B cell (primary cell): ENCODE measurements around the gene HOXC4. TPM values are rescaled to one million over a fixed set of nuclear protein-coding genes. Genes with fewer than 3 reads are reported as not detected.

Source experiments
- ATAC-seq: fragments of 200-7000 bp; cut with Tn5 transposase; one replicate; pipeline ENCODE4 v1.10.0; 2021; ENCODE audit warnings: low read depth, mild to moderate bottlenecking, moderate number of reproducible peaks, moderate library complexity
- CTCF ChIA-PET: fragments of 350-600 bp; sonication (Branson Sonifier 250); formaldehyde crosslinking; loops from one replicate; lab custom pipeline; 2021; ENCODE audit warnings: antibody characterized with exemption, inconsistent platforms; lab: Charles Lee
- POLR2A ChIA-PET: fragments of 350-600 bp; sonication (Branson Sonifier 250); formaldehyde crosslinking; loops from one replicate; lab custom pipeline; 2021; ENCODE audit warnings: antibody characterized with exemption; lab: Charles Lee
- DNase-seq: peaks from one replicate; pipeline ENCODE4 v3.0.0; 2013
- H2AFZ ChIP-seq: 2 replicates; pipeline ENCODE4 v1.6.1; 2012; ENCODE audit warnings: mild to moderate bottlenecking, low read depth, low read length; ENCODE audit not compliant: insufficient read depth, poor library complexity, severe bottlenecking
- H3K27ac ChIP-seq, 2 donors: 1 replicate in 1 of 2; 2 replicates in 1 of 2; pipeline ENCODE4 v1.5.1; 2012 to 2013; ENCODE audit warnings: low read length in 2 of 2, mild to moderate bottlenecking in 2 of 2, moderate library complexity in 1 of 2
- H3K27me3 ChIP-seq, 4 experiments: fragments of 200-600 bp in 1 of 4; sonication (generic) in 1 of 4; replicated peaks in 1 of 4; 1 replicate in 2 of 4; 2 replicates in 2 of 4; pipeline versions ENCODE4 v1.6.1 to v1.7.0; 2013 to 2016; ENCODE audit warnings: low read length in 3 of 4, mild to moderate bottlenecking in 2 of 4, mixed read lengths in 1 of 4, moderate library complexity in 1 of 4; ENCODE audit not compliant: insufficient read depth in 4 of 4, control insufficient read depth in 3 of 4; ENCODE audit errors: control extremely low read depth in 1 of 4
- H3K36me3 ChIP-seq, 2 experiments: replicated peaks in 1 of 2; 1 replicate in 1 of 2; 2 replicates in 1 of 2; pipeline versions ENCODE4 v1.6.1 to v1.7.1; 2013; ENCODE audit warnings: low read length in 1 of 2; ENCODE audit not compliant: insufficient read depth in 2 of 2, control insufficient read depth in 1 of 2; ENCODE audit errors: control extremely low read depth in 1 of 2, extremely low read depth in 1 of 2
- H3K4me1 ChIP-seq, 2 donors: fragments of 200-600 bp in 1 of 2; sonication (generic) in 1 of 2; 1 replicate in 1 of 2; 2 replicates in 1 of 2; pipeline versions ENCODE4 v1.5.1 to v1.6.1; 2013 to 2017; ENCODE audit warnings: low read length in 2 of 2; ENCODE audit not compliant: control insufficient read depth in 2 of 2, insufficient read depth in 2 of 2
- H3K4me2 ChIP-seq: replicated peaks from 2 replicates; pipeline ENCODE3; 2012; ENCODE audit warnings: mild to moderate bottlenecking, low read depth, low read length; ENCODE audit not compliant: poor library complexity, severe bottlenecking
- H3K4me3 ChIP-seq, 5 experiments: fragments of 200-600 bp in 1 of 5; sonication (generic) in 1 of 5; 1 replicate in 3 of 5; 2 replicates in 2 of 5; pipeline versions ENCODE4 v1.5.1 to v1.7.0; 2011 to 2016; ENCODE audit warnings: low read length in 4 of 5, mild to moderate bottlenecking in 4 of 5, low read depth in 2 of 5, control low read depth in 1 of 5, moderate library complexity in 1 of 5; ENCODE audit not compliant: insufficient read depth in 1 of 5; ENCODE audit errors: control extremely low read depth in 1 of 5, extremely low read depth in 1 of 5
- H3K79me2 ChIP-seq: fragments of 200-600 bp; sonication (generic); one replicate; pipeline ENCODE4 v1.6.0; 2016; ENCODE audit warnings: low read length; ENCODE audit not compliant: control insufficient read depth, insufficient read depth
- H3K9ac ChIP-seq: fragments of 200-600 bp; sonication (generic); 2 replicates; pipeline ENCODE4 v1.6.1; 2017; ENCODE audit warnings: mild to moderate bottlenecking, low read length, moderate library complexity
- H3K9me3 ChIP-seq, 3 donors: one replicate each; pipeline versions ENCODE4 v1.6.1 to v1.7.1; 2013; ENCODE audit warnings: low read length in 2 of 3; ENCODE audit not compliant: control insufficient read depth in 2 of 3, insufficient read depth in 1 of 3; ENCODE audit errors: control extremely low read depth in 1 of 3
- H4K20me1 ChIP-seq: 2 replicates; pipeline ENCODE4 v1.6.0; 2012; ENCODE audit warnings: mild to moderate bottlenecking, low read length; ENCODE audit not compliant: insufficient read depth, control insufficient read depth, poor library complexity, severe bottlenecking
- H3K27ac Mint-ChIP-seq: one replicate; pipeline ENCODE4 v1.8.0; 2021; ENCODE audit warnings: mixed read lengths
- H3K27me3 Mint-ChIP-seq: one replicate; pipeline ENCODE4 v1.8.0; 2021; ENCODE audit warnings: mixed read lengths
- H3K4me1 Mint-ChIP-seq: one replicate; pipeline ENCODE4 v1.8.0; 2021; ENCODE audit warnings: mixed read lengths
- H3K4me3 Mint-ChIP-seq: one replicate; pipeline ENCODE4 v1.8.0; 2021; ENCODE audit warnings: mixed read lengths
- H3K9me3 Mint-ChIP-seq: one replicate; pipeline ENCODE4 v1.8.0; 2022; ENCODE audit warnings: mixed read lengths; ENCODE audit not compliant: insufficient read depth
- EZH2 ChIP-seq: IDR thresholded peaks from 2 replicates; pipeline ENCODE4 v1.6.1; 2012; ENCODE audit warnings: borderline replicate concordance, low read depth, mild to moderate bottlenecking, moderate library complexity, low read length; ENCODE audit not compliant: insufficient read depth, poor library complexity, severe bottlenecking
- WGBS: methylation state at CpG from one replicate; pipeline ENCODE4 v1.1.5; 2013; ENCODE audit warnings: missing lambda C conversion rate; ENCODE audit not compliant: insufficient coverage; 5-methylcytosine and 5-hydroxymethylcytosine counted together
- intact Hi-C: fragments of 100-400 bp; cut with micrococcal nuclease; formaldehyde crosslinking; loops from one replicate; pipeline ENCODE4 v1.10.0; 2022
- polyA plus RNA-seq: library from polyadenylated mRNA; depleted of rRNA; stranded (reverse); fragments of >200 nt; gene quantifications from 2 replicates; pipeline ENCODE4 v1.2.3, GENCODE V29; 2012
- total RNA-seq, 2 donors: library from RNA; stranded (reverse); fragments of 120-200 nt in 1 of 2; gene quantifications; 1 replicate in 1 of 2; 2 replicates in 1 of 2; pipeline versions ENCODE4 v1.2.3 to v1.2.4, GENCODE V29; 2013 to 2022
- TF ChIP-seq, protein P1 (sequence below): fragments of 200-600 bp; IDR thresholded peaks from one replicate; pipeline ENCODE4 v1.8.0; 2022; ENCODE audit warnings: antibody characterized with exemption, mild to moderate bottlenecking

HOXC4 gene
- total and polyA plus RNA-seq, 2 donors (not counting 1 experiment from before 2014, with no cell fraction given): 4.3 to 6.5 TPM

- Histone ChIP-seq H3K27me3 (peaks cover 0 to 90% (median 67%) of the 10 kb centered on the region in 4 experiments), H4K20me1 (no peaks in the 10 kb centered on the region), H3K4me1 (peaks cover 19 to 27% of the 10 kb centered on the region in 2 donors), H3K9ac (no peak overlapping the region), H3K79me2 (no peaks in the 10 kb centered on the region), H3K9me3 (peaks cover 0 to 32% (median 0%) of the 10 kb centered on the region in 3 donors), H3K4me2 (no peak overlapping the region), H3K36me3 (no peaks in the 10 kb centered on the region), H2AFZ (no peak overlapping the region), H3K27ac (no peak overlapping the region), H3K4me3 (no peak overlapping the region)
- H3K4me3 Mint-ChIP-seq: no peak overlapping the region
- POLR2A ChIA-PET: no interaction called here
- peaks cover 57% of the 10 kb centered on the region for H3K27me3 Mint-ChIP-seq
- peaks cover 22% of the 10 kb centered on the region for H3K4me1 Mint-ChIP-seq
- no peaks in the 10 kb centered on the region for H3K9me3 Mint-ChIP-seq
- WGBS: 60% methylated on average over 22 of the region's 23 CpGs
- DNase-seq (no peak), ATAC-seq (no peak)
- CTCF ChIA-PET: interaction anchor here (1.5 to 1.6 kb wide), 2 partner anchors 12 to 171 kb away, joined by 5 to 6 read pairs; partner anchors contain the start of gene HOXC5
- intact Hi-C loops: no loop called here
- TF ChIP-seq EZH2: no peak
- TF ChIP-seq, protein P1, sequence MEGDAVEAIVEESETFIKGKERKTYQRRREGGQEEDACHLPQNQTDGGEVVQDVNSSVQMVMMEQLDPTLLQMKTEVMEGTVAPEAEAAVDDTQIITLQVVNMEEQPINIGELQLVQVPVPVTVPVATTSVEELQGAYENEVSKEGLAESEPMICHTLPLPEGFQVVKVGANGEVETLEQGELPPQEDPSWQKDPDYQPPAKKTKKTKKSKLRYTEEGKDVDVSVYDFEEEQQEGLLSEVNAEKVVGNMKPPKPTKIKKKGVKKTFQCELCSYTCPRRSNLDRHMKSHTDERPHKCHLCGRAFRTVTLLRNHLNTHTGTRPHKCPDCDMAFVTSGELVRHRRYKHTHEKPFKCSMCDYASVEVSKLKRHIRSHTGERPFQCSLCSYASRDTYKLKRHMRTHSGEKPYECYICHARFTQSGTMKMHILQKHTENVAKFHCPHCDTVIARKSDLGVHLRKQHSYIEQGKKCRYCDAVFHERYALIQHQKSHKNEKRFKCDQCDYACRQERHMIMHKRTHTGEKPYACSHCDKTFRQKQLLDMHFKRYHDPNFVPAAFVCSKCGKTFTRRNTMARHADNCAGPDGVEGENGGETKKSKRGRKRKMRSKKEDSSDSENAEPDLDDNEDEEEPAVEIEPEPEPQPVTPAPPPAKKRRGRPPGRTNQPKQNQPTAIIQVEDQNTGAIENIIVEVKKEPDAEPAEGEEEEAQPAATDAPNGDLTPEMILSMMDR: no peak
- no peak overlapping the region for H3K27ac Mint-ChIP-seq
Measured at GRCh38 chr12:54020591-54021405, 32.8 kb upstream of the HOXC4 start.

DNA sequence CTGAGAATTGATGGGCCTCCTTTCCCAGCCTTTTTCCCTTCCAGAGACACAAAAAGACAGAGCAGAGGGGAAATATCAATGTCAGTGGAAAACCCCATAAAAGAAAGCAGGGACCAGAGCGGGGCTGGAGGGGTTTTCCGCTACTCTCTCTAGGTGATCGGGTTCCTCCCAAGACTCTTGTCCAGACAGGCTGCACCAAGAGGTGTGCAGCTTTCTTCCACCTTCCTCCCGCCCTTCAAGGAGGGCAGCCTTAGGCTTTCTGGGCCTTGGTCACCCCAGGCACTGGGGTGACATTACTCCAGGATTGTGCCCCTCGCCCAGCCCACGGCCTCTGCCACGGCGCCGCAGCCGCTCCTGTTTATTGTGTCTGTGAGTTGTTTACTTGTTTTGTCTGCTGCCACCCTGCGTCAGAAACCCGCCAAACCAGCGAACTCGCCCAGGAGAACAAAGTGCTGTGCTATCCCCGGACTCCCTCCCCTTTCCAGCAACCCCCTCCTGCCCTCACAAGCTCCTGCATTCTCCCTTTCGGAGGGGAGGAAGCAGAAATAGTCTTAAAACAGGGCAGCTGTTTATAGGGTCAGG, 32.1 kb upstream of the HOXC4 start:
- POLR2A ChIA-PET: no interaction called here
- ATAC-seq: no peak
- Histone ChIP-seq H3K9ac (no peak overlapping the region), H3K36me3 (no peaks in the 10 kb centered on the region), H3K4me2 (no peak overlapping the region), H3K4me1 (peaks cover 19 to 27% of the 10 kb centered on the region in 2 donors), H3K27ac (no peak overlapping the region), H3K27me3 (peaks cover 0 to 91% (median 69%) of the 10 kb centered on the region in 4 experiments), H2AFZ (no peak overlapping the region), H4K20me1 (no peaks in the 10 kb centered on the region), H3K4me3 (no peak overlapping the region), H3K79me2 (no peaks in the 10 kb centered on the region), H3K9me3 (peaks cover 0 to 27% (median 0%) of the 10 kb centered on the region in 3 donors)
- TF ChIP-seq, protein P1: no peak
- TF ChIP-seq EZH2: no peak
- intact Hi-C loops: no loop called here
- Mint-ChIP-seq H3K27ac (peak overlapping the region; percentile 28), H3K4me1 (peaks cover 22% of the 10 kb centered on the region), H3K9me3 (no peaks in the 10 kb centered on the region), H3K27me3 (peaks cover 60% of the 10 kb centered on the region), H3K4me3 (no peak overlapping the region)
- CTCF ChIA-PET: interaction anchor here (1.3 to 1.6 kb wide), 3 partner anchors 11 to 186 kb away, joined by 4 to 6 read pairs (median 5); partner anchors contain the start of gene HOXC5
- peak; percentile 52 for DNase-seq
- 40% methylated on average over 9 of the region's 16 CpGs for WGBS
